IPS-18a (cell line): ENCODE data around the gene PSME3IP1.

Source experiments
- H3K27ac ChIP-seq: one replicate; pipeline ENCODE4 v1.5.1; 2013; ENCODE audit warnings: low read length
- H3K27me3 ChIP-seq: one replicate; pipeline ENCODE4 v1.6.1; 2013; ENCODE audit warnings: mild to moderate bottlenecking, low read length; ENCODE audit not compliant: control insufficient read depth, insufficient read depth
- H3K36me3 ChIP-seq: one replicate; pipeline ENCODE4 v1.6.1; 2013; ENCODE audit warnings: low read depth, low read length; ENCODE audit not compliant: control insufficient read depth
- H3K4me1 ChIP-seq: one replicate; pipeline ENCODE4 v1.6.1; 2013; ENCODE audit warnings: low read depth, low read length; ENCODE audit not compliant: control insufficient read depth
- H3K4me3 ChIP-seq: one replicate; pipeline ENCODE4 v1.5.1; 2013; ENCODE audit warnings: low read length
- H3K9ac ChIP-seq: one replicate; pipeline ENCODE4 v1.6.1; 2013; ENCODE audit warnings: mild to moderate bottlenecking, low read length, moderate library complexity
- H3K9me3 ChIP-seq: one replicate; pipeline ENCODE4 v1.6.1; 2013; ENCODE audit warnings: low read depth, low read length; ENCODE audit not compliant: control insufficient read depth

PSME3IP1 gene

DNA sequence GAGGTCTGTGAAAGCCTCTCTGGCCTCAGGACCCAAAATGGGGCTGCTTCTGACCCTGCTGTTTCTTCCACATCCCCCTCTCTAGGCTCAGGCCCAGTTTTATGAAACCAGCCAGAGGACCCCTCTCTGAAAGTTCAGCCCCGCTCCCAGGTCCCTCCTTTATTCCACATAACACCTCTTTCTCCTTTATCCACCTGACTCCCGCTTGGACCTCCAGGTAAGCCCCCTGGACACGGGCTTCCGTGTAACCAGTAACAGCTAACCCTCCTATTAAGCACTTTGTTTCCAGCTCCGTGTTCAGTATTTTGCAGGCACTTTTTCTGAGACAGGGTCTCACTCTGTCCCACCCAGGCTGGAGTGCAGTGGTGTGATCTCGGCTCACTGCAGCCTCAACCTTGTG lies 37.4 kb downstream of the PSME3IP1 start:
- H3K4me3 ChIP-seq, result no peak overlapping the region
- H3K27me3 ChIP-seq, result no peaks in the 10 kb centered on the region
- peaks cover 14% of the 10 kb centered on the region for H3K36me3 ChIP-seq
- H3K9ac ChIP-seq, result no peak overlapping the region
- no peaks in the 10 kb centered on the region for H3K9me3 ChIP-seq
- peaks cover 33% of the 10 kb centered on the region for H3K4me1 ChIP-seq
- H3K27ac ChIP-seq, result no peak overlapping the region

DNA sequence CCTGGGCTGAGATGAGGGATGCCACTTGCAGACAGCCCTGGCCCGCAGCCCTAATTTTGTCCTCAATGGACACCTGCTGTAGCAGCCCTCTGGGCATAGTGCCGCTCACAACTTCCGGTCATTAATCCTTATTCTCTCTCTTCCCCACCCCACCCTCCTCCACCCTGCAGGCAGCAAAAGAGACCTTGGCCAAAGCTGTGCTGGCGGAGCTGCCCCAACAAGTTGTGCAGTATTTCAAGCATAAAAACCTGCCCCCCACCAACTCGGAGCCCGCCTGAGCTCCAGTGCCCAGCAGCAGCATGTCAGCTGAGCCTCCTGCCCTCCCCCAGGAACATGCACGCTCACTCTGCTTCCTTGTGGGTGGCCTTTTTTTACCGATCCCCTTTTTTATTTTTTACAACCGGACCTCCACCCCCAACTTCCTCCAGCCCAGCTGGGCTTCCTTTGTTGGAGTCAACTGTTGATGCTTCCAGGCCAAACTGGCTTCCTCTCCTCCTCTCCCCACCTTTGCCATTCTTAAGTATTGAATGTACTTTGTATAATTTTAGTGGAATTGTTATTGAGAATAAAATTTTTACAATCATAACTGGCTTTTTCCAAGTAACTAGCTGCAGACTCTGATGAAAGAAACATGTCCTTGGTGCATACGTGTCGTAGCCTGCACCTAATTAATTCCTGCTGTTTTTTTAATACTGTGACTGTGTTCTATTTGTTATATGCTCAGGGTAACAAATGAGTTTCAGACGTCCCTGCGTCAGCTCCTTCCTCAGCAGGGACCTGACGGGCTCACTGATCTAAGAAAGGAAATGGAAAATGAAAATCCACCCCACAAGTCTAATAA lies 38.2 kb downstream of the PSME3IP1 start:
- Histone ChIP-seq H3K27ac (peak overlapping the region; percentile 54), H3K4me3 (peak overlapping the region; percentile 28), H3K4me1 (peaks cover 33% of the 10 kb centered on the region), H3K27me3 (no peaks in the 10 kb centered on the region), H3K36me3 (peaks cover 5% of the 10 kb centered on the region), H3K9me3 (no peaks in the 10 kb centered on the region), H3K9ac (no peak overlapping the region)

DNA sequence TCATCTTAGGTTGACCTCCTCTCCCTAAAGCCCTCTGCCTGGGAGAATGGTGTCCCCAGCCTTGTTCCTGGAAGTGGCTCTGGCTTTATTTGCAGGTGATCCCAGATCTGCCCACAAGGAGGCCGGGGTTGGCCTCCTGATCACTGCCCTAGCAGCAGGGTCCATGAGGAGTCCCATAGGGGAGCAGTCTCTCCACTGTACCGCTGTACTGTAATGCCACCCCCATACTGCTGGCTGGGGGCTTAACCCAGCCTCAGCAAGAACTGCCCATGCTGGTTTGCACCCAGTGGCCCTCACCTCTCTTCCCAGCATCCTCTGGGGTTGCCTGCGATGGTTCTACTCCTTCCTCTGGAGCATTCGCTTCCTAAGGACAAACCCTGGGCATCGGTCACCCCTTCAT lies 39.1 kb downstream of the PSME3IP1 start:
- H3K9me3 ChIP-seq, result no peaks in the 10 kb centered on the region
- no peaks in the 10 kb centered on the region for H3K27me3 ChIP-seq
- no peaks in the 10 kb centered on the region for H3K36me3 ChIP-seq
- no peak overlapping the region for H3K27ac ChIP-seq
- no peak overlapping the region for H3K9ac ChIP-seq
- H3K4me3 ChIP-seq, result no peak overlapping the region
- peaks cover 28% of the 10 kb centered on the region for H3K4me1 ChIP-seq

DNA sequence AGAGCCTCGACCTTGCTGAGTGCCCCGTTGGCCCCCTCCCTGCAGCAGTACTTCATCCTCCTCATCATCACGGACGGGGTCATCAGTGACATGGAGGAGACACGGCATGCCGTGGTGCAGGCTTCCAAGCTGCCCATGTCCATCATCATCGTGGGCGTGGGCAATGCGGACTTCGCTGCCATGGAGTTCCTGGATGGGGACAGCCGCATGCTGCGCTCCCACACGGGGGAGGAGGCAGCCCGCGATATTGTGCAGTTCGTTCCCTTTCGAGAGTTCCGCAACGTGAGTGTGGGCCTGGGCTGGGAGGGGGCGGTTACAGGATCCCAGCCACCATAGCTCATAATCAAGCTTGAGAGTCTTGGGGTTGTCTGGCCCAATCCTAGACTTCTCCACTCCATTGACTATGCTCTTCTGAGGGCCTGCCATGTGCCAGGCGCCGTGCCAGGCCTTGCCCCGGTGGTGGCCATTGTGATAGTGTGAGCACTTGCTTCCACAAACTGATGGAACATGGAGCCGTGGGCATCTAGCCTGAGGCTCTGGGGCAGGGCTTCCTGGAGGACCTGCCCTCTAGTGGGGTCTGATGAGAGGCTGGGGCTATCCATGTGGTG lies 39.7 kb downstream of the PSME3IP1 start:
- Histone ChIP-seq H3K27ac (no peak overlapping the region), H3K4me1 (peaks cover 24% of the 10 kb centered on the region), H3K36me3 (no peaks in the 10 kb centered on the region), H3K4me3 (no peak overlapping the region), H3K9me3 (no peaks in the 10 kb centered on the region), H3K27me3 (no peaks in the 10 kb centered on the region), H3K9ac (no peak overlapping the region)

DNA sequence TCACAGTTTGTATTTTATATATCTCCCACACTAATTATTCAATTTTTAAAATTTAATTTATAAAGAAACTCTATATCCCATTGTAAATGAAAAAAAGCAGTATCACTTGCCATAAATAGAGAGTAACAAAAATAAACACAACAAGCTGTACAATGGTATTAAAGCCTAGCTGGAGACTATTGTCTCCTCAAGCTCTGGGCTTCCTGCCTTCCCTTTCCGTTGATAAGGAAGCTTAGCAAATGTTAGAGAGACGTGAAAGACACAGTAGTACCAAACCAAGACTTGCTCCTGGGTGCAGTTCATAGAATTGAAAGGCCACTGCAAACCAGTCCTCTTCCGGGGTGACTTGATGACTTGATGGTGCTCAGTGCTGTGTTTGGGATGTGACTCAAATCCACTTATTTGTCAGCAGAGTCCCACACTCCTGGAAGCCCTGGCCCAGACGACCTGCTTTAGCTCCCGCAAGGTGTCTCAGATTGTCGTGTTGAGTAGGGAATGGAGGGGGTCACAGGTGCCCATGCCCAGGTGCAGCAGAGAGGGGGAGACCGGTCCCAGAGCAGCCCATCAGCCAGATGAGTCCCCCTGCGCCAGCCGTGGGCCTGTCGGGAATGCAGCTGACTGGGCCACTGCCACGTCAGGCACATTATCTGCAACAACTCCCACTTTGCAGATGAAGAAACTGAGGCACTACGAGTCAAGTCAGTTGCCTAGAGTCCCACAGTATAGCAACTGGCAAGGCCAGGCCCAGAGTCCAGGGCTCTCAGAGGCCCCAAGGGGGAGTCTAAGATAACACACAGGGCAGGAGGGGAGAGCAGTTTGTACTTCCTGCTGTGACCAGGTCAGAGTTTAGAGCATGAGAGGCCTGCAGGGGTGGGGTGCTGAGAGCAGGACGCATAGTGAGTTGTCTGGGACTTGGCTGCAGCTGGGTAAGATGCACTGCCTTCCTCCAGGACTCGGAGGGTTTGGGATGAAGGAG lies 40.5 kb downstream of the PSME3IP1 start:
- H3K4me3 ChIP-seq, result no peak overlapping the region
- peaks cover 17% of the 10 kb centered on the region for H3K4me1 ChIP-seq
- H3K27me3 ChIP-seq, result no peaks in the 10 kb centered on the region
- H3K9ac ChIP-seq, result no peak overlapping the region
- no peaks in the 10 kb centered on the region for H3K36me3 ChIP-seq
- H3K27ac ChIP-seq, result no peak overlapping the region
- H3K9me3 ChIP-seq, result no peaks in the 10 kb centered on the region

DNA sequence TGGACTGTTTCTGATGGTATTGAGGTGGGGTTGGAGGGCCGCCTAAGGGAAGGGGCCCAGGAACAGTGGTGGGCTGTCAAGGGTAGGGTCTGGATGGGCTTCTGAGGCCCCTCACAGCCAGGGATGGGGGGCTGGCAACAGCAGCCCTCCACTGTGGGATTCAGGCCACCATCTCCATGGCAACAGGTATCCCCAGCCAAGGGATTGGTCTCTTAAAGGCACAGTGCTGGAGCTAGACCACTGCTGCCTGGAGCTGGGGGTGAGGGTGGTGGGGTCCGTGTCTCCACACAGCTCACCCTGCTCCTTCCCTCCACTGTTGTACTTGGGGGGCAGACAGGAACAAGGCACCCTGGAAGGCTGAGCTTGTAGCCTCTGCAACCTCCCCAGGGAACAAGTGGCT lies 41.8 kb downstream of the PSME3IP1 start:
- Histone ChIP-seq H3K36me3 (no peaks in the 10 kb centered on the region), H3K9me3 (no peaks in the 10 kb centered on the region), H3K4me1 (peaks cover 16% of the 10 kb centered on the region), H3K4me3 (no peak overlapping the region), H3K27ac (no peak overlapping the region), H3K27me3 (no peaks in the 10 kb centered on the region), H3K9ac (no peak overlapping the region)

DNA sequence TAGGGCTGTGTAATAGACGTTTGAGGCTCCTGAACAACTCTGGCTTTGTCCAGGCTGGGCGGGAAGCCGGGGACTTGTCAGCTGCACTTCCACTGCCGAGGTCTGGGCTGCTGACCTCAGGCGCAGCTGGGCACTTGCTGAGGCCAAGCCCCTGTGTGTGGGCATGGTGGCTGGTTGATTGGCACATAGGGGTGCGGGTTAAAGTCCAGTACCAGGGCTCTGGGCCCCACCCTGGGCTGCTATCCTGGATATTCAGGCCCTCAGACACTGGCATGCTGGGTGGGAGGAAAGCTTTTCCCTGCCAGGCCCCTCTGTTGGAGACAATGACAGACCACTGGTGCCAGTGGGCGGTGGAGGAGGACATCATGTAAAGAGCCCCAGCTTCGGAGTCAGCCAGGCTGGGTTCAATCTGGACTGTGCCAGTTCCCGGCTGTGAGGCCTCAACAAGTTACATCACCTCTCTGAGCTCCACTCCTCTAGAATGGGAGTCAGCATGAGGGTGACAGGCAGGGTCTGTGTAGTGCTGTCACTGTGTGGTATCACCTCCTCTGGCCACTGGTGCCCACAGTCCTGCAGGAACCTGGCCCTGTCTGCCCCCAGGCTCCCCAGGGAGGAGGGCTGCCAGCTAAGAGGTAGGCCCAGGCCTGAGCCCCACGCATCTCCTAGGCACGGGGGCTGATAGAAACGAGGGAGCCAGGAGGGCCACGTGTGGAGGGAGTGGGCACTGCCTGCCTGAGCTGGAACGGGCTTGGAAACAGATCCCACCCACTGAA lies 42.5 kb downstream of the PSME3IP1 start:
- H3K4me3 ChIP-seq, result no peak overlapping the region
- H3K27me3 ChIP-seq, result no peaks in the 10 kb centered on the region
- H3K4me1 ChIP-seq, result peaks cover 16% of the 10 kb centered on the region
- H3K36me3 ChIP-seq, result no peaks in the 10 kb centered on the region
- no peaks in the 10 kb centered on the region for H3K9me3 ChIP-seq
- H3K9ac ChIP-seq, result no peak overlapping the region
- no peak overlapping the region for H3K27ac ChIP-seq

DNA sequence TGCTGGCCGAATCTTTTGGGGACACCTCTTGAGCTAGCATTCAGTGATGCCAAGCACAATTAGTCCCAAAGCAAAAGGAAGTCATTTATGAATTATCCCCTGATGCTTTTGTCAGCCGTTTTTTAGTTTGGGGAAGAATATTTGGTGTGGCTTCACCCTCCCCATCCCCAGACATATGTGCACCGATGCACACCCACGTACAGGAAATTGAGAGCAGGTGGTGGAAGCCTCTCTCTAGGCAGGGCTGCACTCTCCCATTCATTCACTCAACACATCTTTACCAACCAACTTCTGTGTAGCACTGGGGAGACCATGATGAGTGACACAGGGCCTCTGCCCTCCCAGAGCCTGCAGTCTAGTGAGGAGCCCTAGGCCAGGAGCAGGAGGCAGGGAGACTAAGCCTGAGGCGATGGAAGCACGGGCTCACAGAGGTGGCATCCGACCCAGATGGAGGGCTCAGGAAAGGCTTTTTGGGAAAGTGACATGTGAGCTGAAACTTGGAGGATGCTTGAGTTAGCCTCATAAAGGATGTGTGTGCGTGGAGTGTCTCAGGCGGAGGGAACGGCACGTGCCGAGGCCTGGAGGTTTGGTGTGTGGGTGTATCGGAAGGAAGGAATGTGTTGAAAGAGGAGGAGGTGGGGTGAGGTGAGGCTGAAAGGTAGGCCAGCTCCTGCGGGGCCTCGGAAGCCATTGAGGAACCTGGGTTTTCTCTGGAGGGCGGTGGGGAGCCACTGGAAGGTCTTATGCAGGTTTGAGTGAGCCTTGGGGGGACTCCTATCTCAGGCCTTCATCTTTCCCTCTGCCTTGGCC lies 43.8 kb downstream of the PSME3IP1 start:
- no peaks in the 10 kb centered on the region for H3K9me3 ChIP-seq
- no peak overlapping the region for H3K4me3 ChIP-seq
- no peak overlapping the region for H3K27ac ChIP-seq
- H3K9ac ChIP-seq, result no peak overlapping the region
- H3K27me3 ChIP-seq, result no peaks in the 10 kb centered on the region
- H3K36me3 ChIP-seq, result no peaks in the 10 kb centered on the region
- peaks cover 3% of the 10 kb centered on the region for H3K4me1 ChIP-seq

DNA sequence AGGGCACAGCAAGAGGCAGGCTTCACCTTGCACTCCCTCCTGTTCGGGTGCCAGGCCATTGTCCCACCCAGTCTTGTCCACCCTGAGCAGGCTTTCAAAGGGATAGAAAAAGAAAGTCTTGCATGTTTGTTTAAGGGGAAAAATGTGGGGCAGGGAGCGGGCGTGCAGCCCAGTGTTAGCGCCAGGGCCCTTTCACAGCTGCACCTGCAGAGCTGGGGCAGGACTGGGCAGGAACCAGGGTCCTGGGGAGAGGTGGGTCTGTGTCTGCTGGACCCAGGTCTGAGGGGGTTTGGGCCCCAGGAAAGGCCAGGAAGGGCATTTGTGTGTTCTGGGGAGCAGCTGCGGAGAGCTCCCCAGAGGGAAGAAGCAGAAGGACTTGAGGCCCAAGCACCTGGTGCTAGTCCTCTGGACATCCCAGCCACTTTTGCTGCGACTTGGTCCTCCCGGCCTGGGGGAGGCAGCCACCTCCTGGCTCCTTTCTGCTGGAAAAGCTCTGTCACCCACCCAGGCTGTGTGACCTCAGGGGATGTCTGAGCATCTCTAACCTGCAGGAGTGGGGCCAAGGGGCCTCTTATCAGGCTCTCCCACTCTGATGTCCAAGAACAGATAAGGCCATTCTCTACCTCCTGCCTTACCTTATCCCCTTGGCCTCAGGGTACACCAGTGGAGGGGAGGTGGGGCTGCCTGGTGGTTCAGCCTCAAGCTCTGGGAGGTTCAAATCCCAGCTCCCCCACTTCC lies 44.7 kb downstream of the PSME3IP1 start:
- no peak overlapping the region for H3K9ac ChIP-seq
- no peak overlapping the region for H3K4me3 ChIP-seq
- no peaks in the 10 kb centered on the region for H3K4me1 ChIP-seq
- no peaks in the 10 kb centered on the region for H3K27me3 ChIP-seq
- H3K9me3 ChIP-seq, result no peaks in the 10 kb centered on the region
- H3K36me3 ChIP-seq, result no peaks in the 10 kb centered on the region
- no peak overlapping the region for H3K27ac ChIP-seq
